ENCODE measurements around the gene EXOC4.
"Not testable (repeated sequence)": the region's sequence is repeated elsewhere in the genome, so short reads cannot be mapped to it uniquely, and the experiment has no call there.

Gene EXOC4

GRCh38 chr7:133769668-133770067, 516.8 kb downstream of the EXOC4 start:
- Histone ChIP-seq H3K9me3 (ENCODE audit: low read depth, low read length) (no peaks in the 10 kb centered on the region), H3K9ac (ENCODE audit: insufficient read length) (no peak overlapping the region), H3K36me3 (ENCODE audit: insufficient read depth, low read length) (no peaks in the 10 kb centered on the region), H3K27ac (no peak overlapping the region), H3K4me3 (no peak overlapping the region)
- no peak for DNase-seq (ENCODE audit: low read depth, low spot score)
- TF ChIP-seq POLR2AphosphoS5 (IDR thresholded peaks at IDR 0.05; ENCODE audit: borderline replicate concordance, low read depth, low read length) (no peak), FOXP2 (optimal IDR thresholded peaks at IDR 0.05; ENCODE audit: control extremely low read depth, extremely low read length, insufficient read depth) (no peak)

GRCh38 chr7:133770863-133771492, 518.1 kb downstream of the EXOC4 start:
- no peak overlapping the region for H3K9ac ChIP-seq (ENCODE audit: insufficient read length)
- H3K4me3 ChIP-seq, result no peak overlapping the region
- no peak for TF ChIP-seq EZH2 (IDR thresholded peaks at IDR 0.05)
- TF ChIP-seq POLR2AphosphoS5 (IDR thresholded peaks at IDR 0.05; ENCODE audit: borderline replicate concordance, low read depth, low read length), result no peak
- no peak for TF ChIP-seq FOXP2 (optimal IDR thresholded peaks at IDR 0.05; ENCODE audit: control extremely low read depth, extremely low read length, insufficient read depth)
- no peak overlapping the region for H3K27ac ChIP-seq
- no peaks in the 10 kb centered on the region for H3K9me3 ChIP-seq (ENCODE audit: low read depth, low read length)
- H3K36me3 ChIP-seq (ENCODE audit: insufficient read depth, low read length), result no peaks in the 10 kb centered on the region
- DNase-seq (ENCODE audit: low read depth, low spot score), result no peak

GRCh38 chr7:133771788-133772419, 519.0 kb downstream of the EXOC4 start:
- no peaks in the 10 kb centered on the region for H3K9me3 ChIP-seq (ENCODE audit: low read depth, low read length)

GRCh38 chr7:133773601-133774000, 520.7 kb downstream of the EXOC4 start:
- H3K9me3 ChIP-seq (ENCODE audit: low read depth, low read length), result no peaks in the 10 kb centered on the region
- TF ChIP-seq POLR2AphosphoS5 (IDR thresholded peaks at IDR 0.05; ENCODE audit: borderline replicate concordance, low read depth, low read length), result no peak
- no peak for TF ChIP-seq FOXP2 (optimal IDR thresholded peaks at IDR 0.05; ENCODE audit: control extremely low read depth, extremely low read length, insufficient read depth)
- TF ChIP-seq EZH2 (IDR thresholded peaks at IDR 0.05), result no peak
- no peak overlapping the region for H3K9ac ChIP-seq (ENCODE audit: insufficient read length)
- H3K4me3 ChIP-seq, result no peak overlapping the region
- H3K27ac ChIP-seq, result no peak overlapping the region
- H3K36me3 ChIP-seq (ENCODE audit: insufficient read depth, low read length), result no peaks in the 10 kb centered on the region; the same call in 1 of the 2 replicates
- no peak for DNase-seq (ENCODE audit: low read depth, low spot score)

More at GRCh38 chr7:133771788-133772419, 519.0 kb downstream of the EXOC4 start:
- H3K36me3 ChIP-seq (ENCODE audit: insufficient read depth, low read length), result no peaks in the 10 kb centered on the region
- no peak for DNase-seq (ENCODE audit: low read depth, low spot score)
- H3K27ac ChIP-seq, result no peak overlapping the region
- no peak overlapping the region for H3K4me3 ChIP-seq
- no peak overlapping the region for H3K9ac ChIP-seq (ENCODE audit: insufficient read length)
- no peak for TF ChIP-seq POLR2AphosphoS5 (IDR thresholded peaks at IDR 0.05; ENCODE audit: borderline replicate concordance, low read depth, low read length)
- TF ChIP-seq EZH2 (IDR thresholded peaks at IDR 0.05), result no peak
- TF ChIP-seq FOXP2 (optimal IDR thresholded peaks at IDR 0.05; ENCODE audit: control extremely low read depth, extremely low read length, insufficient read depth), result no peak

GRCh38 chr7:133775201-133775600, 522.3 kb downstream of the EXOC4 start:
- no peak overlapping the region for H3K4me3 ChIP-seq
- H3K9ac ChIP-seq (ENCODE audit: insufficient read length), result no peak overlapping the region
- H3K9me3 ChIP-seq (ENCODE audit: low read depth, low read length), result 0 out of 2 replicates have a peak, but pooled peaks cover 3% of the 10 kb centered on the region
- no peak for TF ChIP-seq FOXP2 (optimal IDR thresholded peaks at IDR 0.05; ENCODE audit: control extremely low read depth, extremely low read length, insufficient read depth)
- TF ChIP-seq EZH2 (IDR thresholded peaks at IDR 0.05), result no peak
- TF ChIP-seq POLR2AphosphoS5 (IDR thresholded peaks at IDR 0.05; ENCODE audit: borderline replicate concordance, low read depth, low read length), result no peak
- no peaks in the 10 kb centered on the region; the same call in 1 of the 2 replicates for H3K36me3 ChIP-seq (ENCODE audit: insufficient read depth, low read length)
- no peak overlapping the region for H3K27ac ChIP-seq
- DNase-seq (ENCODE audit: low read depth, low spot score), result no peak

- no peak for DNase-seq (ENCODE audit: low read depth, low spot score)
- Histone ChIP-seq H3K4me3 (no peak overlapping the region), H3K9me3 (ENCODE audit: low read depth, low read length) (0 out of 2 replicates have a peak, but pooled peaks cover 3% of the 10 kb centered on the region), H3K27ac (no peak overlapping the region), H3K9ac (ENCODE audit: insufficient read length) (no peak overlapping the region), H3K36me3 (ENCODE audit: insufficient read depth, low read length) (no peaks in the 10 kb centered on the region; the same call in 1 of the 2 replicates)
- TF ChIP-seq EZH2 (IDR thresholded peaks at IDR 0.05) (no peak), POLR2AphosphoS5 (IDR thresholded peaks at IDR 0.05; ENCODE audit: borderline replicate concordance, low read depth, low read length) (no peak), FOXP2 (optimal IDR thresholded peaks at IDR 0.05; ENCODE audit: control extremely low read depth, extremely low read length, insufficient read depth) (no peak)
Observed at GRCh38 chr7:133776266-133776665, 523.4 kb downstream of the EXOC4 start.

- H3K36me3 ChIP-seq (ENCODE audit: insufficient read depth, low read length), result no peaks in the 10 kb centered on the region; the same call in 1 of the 2 replicates
- H3K27ac ChIP-seq, result no peak overlapping the region
- no peak overlapping the region for H3K9ac ChIP-seq (ENCODE audit: insufficient read length)
- TF ChIP-seq POLR2AphosphoS5 (IDR thresholded peaks at IDR 0.05; ENCODE audit: borderline replicate concordance, low read depth, low read length), result no peak
- no peak for TF ChIP-seq FOXP2 (optimal IDR thresholded peaks at IDR 0.05; ENCODE audit: control extremely low read depth, extremely low read length, insufficient read depth)
- no peak for TF ChIP-seq EZH2 (IDR thresholded peaks at IDR 0.05)
- H3K9me3 ChIP-seq (ENCODE audit: low read depth, low read length), result 0 out of 2 replicates have a peak, but pooled peaks cover 3% of the 10 kb centered on the region
- DNase-seq (ENCODE audit: low read depth, low spot score), result no peak
- H3K4me3 ChIP-seq, result no peak overlapping the region
Observed at GRCh38 chr7:133777701-133778100, 524.8 kb downstream of the EXOC4 start.

GRCh38 chr7:133778472-133778871, 525.6 kb downstream of the EXOC4 start:
- Histone ChIP-seq H3K9ac (ENCODE audit: insufficient read length) (no peak overlapping the region), H3K36me3 (ENCODE audit: insufficient read depth, low read length) (no peaks in the 10 kb centered on the region; the same call in 1 of the 2 replicates), H3K27ac (no peak overlapping the region), H3K4me3 (no peak overlapping the region), H3K9me3 (ENCODE audit: low read depth, low read length) (0 out of 2 replicates have a peak, but pooled peaks cover 3% of the 10 kb centered on the region)
- DNase-seq (ENCODE audit: low read depth, low spot score), result no peak
- no peak for TF ChIP-seq EZH2 (IDR thresholded peaks at IDR 0.05)
- no peak for TF ChIP-seq POLR2AphosphoS5 (IDR thresholded peaks at IDR 0.05; ENCODE audit: borderline replicate concordance, low read depth, low read length)
- no peak for TF ChIP-seq FOXP2 (optimal IDR thresholded peaks at IDR 0.05; ENCODE audit: control extremely low read depth, extremely low read length, insufficient read depth)

GRCh38 chr7:133779538-133779937, 526.7 kb downstream of the EXOC4 start:
- H3K9ac ChIP-seq (ENCODE audit: insufficient read length); DNase-seq (ENCODE audit: low read depth, low spot score); H3K4me3 ChIP-seq; H3K27ac ChIP-seq; H3K9me3 ChIP-seq (ENCODE audit: low read depth, low read length); H3K36me3 ChIP-seq (ENCODE audit: insufficient read depth, low read length): not testable (repeated sequence)

Data from SK-N-MC (cell line).